ENCODE measurements around the gene SERPINF2.
"Not testable (repeated sequence)": the region's sequence is repeated elsewhere in the genome, so short reads cannot be mapped to it uniquely, and the experiment has no call there.

SERPINF2 gene

GRCh38 chr17:1736348-1737281, 6.1 kb upstream of the SERPINF2 start:
- peak in 1 of 2 experiments; percentile 35 for DNase-seq

GRCh38 chr17:1737531-1738291, 5.0 kb upstream of the SERPINF2 start:
- DNase-seq: no peak

- DNase-seq: not testable (repeated sequence)
These were observed 772 bp upstream of the SERPINF2 start for GRCh38 chr17:1741899-1742298.

- no peak for DNase-seq
These were observed 393 bp downstream of the SERPINF2 start for GRCh38 chr17:1743088-1743439.

- no peak for DNase-seq
These were observed 2.2 kb downstream of the SERPINF2 start for GRCh38 chr17:1744551-1745512.

GRCh38 chr17:1745513-1746020, 2.9 kb downstream of the SERPINF2 start:
- no peak for DNase-seq

GRCh38 chr17:1746975-1747543, 4.4 kb downstream of the SERPINF2 start:
- no peak for DNase-seq

GRCh38 chr17:1750628-1751027, 8.0 kb downstream of the SERPINF2 start:
- no peak for DNase-seq

- DNase-seq: no peak
These were observed 10.0 kb downstream of the SERPINF2 start for GRCh38 chr17:1752425-1753262.

GRCh38 chr17:1753767-1754429, 11.2 kb downstream of the SERPINF2 start:
- DNase-seq: no peak

- DNase-seq: no peak
These were observed 11.9 kb downstream of the SERPINF2 start for GRCh38 chr17:1754430-1755112.

GRCh38 chr17:1755252-1755826, 12.7 kb downstream of the SERPINF2 start:
- peak; percentile 40 to 78 for DNase-seq

- DNase-seq: no peak
These were observed 13.2 kb downstream of the SERPINF2 start for GRCh38 chr17:1755827-1756262.

GRCh38 chr17:1758807-1759206, 16.1 kb downstream of the SERPINF2 start:
- no peak for DNase-seq

- no peak for DNase-seq
These were observed 16.9 kb downstream of the SERPINF2 start for GRCh38 chr17:1759529-1759928.

- no peak for DNase-seq
These were observed 19.7 kb downstream of the SERPINF2 start for GRCh38 chr17:1762233-1762900.

GRCh38 chr17:1762901-1763898, 20.5 kb downstream of the SERPINF2 start:
- no peak for DNase-seq

- no peak for DNase-seq
These were observed 21.6 kb downstream of the SERPINF2 start for GRCh38 chr17:1764284-1764683.

All from NCI-H446 (cell line).